Suprapubic skin (tissue), 4 donors: ENCODE data around the gene TMEM127. TPM values are rescaled to one million over a fixed set of nuclear protein-coding genes. Genes with fewer than 3 reads are reported as not detected.
A peak's percentile ranks its signal among the peaks of the same experiment; 100 is the strongest.

Source experiments
- DNase-seq, 2 donors: peaks; one replicate each; pipeline ENCODE4 v3.0.0-alpha.2; 2019; ENCODE audit warnings: low spot score in 2 of 2
- H3K27ac ChIP-seq: fragments of 200-600 bp; sonication (generic); one replicate; pipeline ENCODE4 v1.5.1; 2019
- H3K27me3 ChIP-seq: fragments of 200-600 bp; sonication (generic); one replicate; pipeline ENCODE4 v1.5.1; 2019
- H3K36me3 ChIP-seq: fragments of 200-600 bp; sonication (generic); one replicate; pipeline ENCODE4 v1.5.1; 2019
- H3K4me1 ChIP-seq: fragments of 200-600 bp; sonication (generic); one replicate; pipeline ENCODE4 v1.5.1; 2019
- H3K4me3 ChIP-seq: fragments of 200-600 bp; sonication (generic); one replicate; pipeline ENCODE4 v1.5.1; 2019; ENCODE audit warnings: mild to moderate bottlenecking
- H3K9me3 ChIP-seq: fragments of 200-600 bp; sonication (generic); one replicate; pipeline ENCODE4 v1.5.1; 2019
- EP300 ChIP-seq: sonication (generic); formaldehyde crosslinking; IDR thresholded peaks from one replicate; pipeline ENCODE4 v1.6.1; 2017; ENCODE audit warnings: antibody characterized with exemption
- POLR2A ChIP-seq, 2 donors: fragments of 450-650 bp; IDR thresholded peaks; one replicate each; pipeline ENCODE4 v1.6.1; 2017; ENCODE audit warnings: antibody characterized with exemption in 2 of 2, mild to moderate bottlenecking in 2 of 2, moderate library complexity in 2 of 2
- POLR2AphosphoS5 ChIP-seq, 3 donors: sonication (generic); formaldehyde crosslinking; IDR thresholded peaks; one replicate each; pipeline ENCODE4 v1.6.1; 2017; ENCODE audit warnings: antibody characterized with exemption in 3 of 3
- WGBS: methylation state at CpG from one replicate; pipeline ENCODE4 v1.1.5; 2018; 5-methylcytosine and 5-hydroxymethylcytosine counted together
- total RNA-seq, 4 donors: library from RNA; depleted of rRNA; stranded (reverse); fragments of >200 nt; gene quantifications; one replicate each; pipeline ENCODE4 v1.1.0, GENCODE V29; 2016
- TF ChIP-seq, protein P1 (sequence below), 2 donors: fragments of 200-600 bp in 1 of 2; fragments of 450-650 bp in 1 of 2; sonication (generic) in 1 of 2; IDR thresholded peaks; one replicate each; pipeline ENCODE4 v1.5.1; 2016 to 2019; ENCODE audit warnings: antibody characterized with exemption in 2 of 2, mild to moderate bottlenecking in 1 of 2, moderate library complexity in 1 of 2

Gene TMEM127, protein sequence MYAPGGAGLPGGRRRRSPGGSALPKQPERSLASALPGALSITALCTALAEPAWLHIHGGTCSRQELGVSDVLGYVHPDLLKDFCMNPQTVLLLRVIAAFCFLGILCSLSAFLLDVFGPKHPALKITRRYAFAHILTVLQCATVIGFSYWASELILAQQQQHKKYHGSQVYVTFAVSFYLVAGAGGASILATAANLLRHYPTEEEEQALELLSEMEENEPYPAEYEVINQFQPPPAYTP
- total RNA-seq = 10 to 100 TPM; 39.3 to 66.5 (median 53.9) TPM

DNA sequence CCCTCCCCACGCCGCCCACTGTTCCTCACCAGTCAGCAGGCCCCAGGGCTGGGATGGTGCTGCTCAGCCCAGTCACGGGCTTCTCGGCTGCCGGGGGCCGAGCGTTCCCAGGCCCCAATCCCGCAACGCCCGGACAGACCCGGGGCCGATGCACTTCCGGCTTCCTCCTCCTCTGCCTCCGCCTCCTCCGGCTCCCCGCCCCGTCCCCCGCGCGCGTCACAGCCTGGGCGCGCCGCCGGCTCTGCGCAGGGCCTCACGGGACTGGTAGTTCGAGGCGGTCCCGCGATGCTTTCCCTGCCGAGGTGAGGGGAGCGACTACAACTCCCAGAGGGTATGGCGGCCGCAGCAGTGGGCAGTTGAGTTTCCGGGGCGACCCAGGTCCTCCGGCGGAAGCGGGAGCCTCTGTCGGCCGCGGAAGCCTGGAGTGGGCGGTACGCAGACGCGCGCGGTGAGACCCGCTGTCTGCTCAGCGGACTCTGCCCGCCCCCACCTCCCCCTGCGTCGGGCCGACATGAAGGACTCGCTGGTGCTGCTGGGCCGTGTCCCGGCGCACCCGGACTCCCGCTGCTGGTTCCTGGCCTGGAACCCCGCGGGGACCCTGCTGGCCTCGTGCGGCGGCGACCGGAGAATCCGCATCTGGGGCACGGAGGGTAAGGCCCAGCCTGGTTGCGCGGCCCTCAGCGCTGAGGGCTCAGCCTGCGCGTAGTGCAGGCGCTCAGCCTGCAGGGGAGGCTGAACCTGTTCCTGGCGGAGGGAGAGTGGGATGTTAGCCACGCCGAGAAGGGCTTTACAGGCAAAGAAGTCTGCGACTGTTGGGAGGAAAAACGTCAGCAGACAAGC lies at the start of gene TMEM127, which contains the start of gene CIAO1:
Gene TMEM127, minus strand, starts transcription at position 158 of the 840 bp plus-strand sequence. CDS start 616 bp downstream, outside the sequence.
Gene CIAO1, plus strand, starts transcription at position 386 of the 840 bp plus-strand sequence. Its CDS starts 126 bp downstream, at position 512.
- H3K36me3 ChIP-seq = peaks cover 33% of the 10 kb centered on the region
- TF ChIP-seq, protein P1, sequence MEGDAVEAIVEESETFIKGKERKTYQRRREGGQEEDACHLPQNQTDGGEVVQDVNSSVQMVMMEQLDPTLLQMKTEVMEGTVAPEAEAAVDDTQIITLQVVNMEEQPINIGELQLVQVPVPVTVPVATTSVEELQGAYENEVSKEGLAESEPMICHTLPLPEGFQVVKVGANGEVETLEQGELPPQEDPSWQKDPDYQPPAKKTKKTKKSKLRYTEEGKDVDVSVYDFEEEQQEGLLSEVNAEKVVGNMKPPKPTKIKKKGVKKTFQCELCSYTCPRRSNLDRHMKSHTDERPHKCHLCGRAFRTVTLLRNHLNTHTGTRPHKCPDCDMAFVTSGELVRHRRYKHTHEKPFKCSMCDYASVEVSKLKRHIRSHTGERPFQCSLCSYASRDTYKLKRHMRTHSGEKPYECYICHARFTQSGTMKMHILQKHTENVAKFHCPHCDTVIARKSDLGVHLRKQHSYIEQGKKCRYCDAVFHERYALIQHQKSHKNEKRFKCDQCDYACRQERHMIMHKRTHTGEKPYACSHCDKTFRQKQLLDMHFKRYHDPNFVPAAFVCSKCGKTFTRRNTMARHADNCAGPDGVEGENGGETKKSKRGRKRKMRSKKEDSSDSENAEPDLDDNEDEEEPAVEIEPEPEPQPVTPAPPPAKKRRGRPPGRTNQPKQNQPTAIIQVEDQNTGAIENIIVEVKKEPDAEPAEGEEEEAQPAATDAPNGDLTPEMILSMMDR (IDR thresholded peaks at IDR 0.05) = peak; percentile 14 to 40
- TF ChIP-seq EP300 (no peak), POLR2AphosphoS5 (IDR thresholded peaks at IDR 0.05) (peak; percentile 5 to 81 (median 22)), POLR2A (IDR thresholded peaks at IDR 0.05) (peak; percentile 66 to 72)
- H3K27me3 ChIP-seq = no peaks in the 10 kb centered on the region
- WGBS = under 1% methylated on average over 23 of the region's 81 CpGs
- peak; percentile 99 for DNase-seq
- peak within 1 kb of the TSS; percentile 94 for H3K4me3 ChIP-seq
- no peaks in the 10 kb centered on the region for H3K9me3 ChIP-seq
- peak within 1 kb of the TSS; percentile 94 for H3K27ac ChIP-seq
- H3K4me1 ChIP-seq = peaks cover 51% of the 10 kb centered on the region

DNA sequence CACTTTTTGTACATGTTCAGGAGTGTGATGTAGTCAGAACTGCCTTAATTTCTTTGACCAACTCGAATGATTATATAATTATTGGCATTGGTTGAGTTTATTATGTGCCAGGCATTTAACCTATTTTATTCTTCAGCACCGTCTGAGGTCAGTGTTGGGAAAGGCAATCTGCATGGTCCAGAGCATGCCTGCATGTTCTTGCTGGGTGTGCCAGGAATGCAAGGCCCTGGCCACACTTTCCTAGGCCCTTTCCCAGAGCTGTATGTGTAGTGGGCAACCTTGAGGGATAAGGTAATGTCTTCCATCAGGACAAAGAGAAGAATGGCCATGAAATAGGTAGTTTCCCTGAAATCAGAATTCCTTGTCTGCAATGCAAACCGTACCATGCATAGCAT lies 49.2 kb upstream of the TMEM127 start:
- Histone ChIP-seq H3K4me1 (no peaks in the 10 kb centered on the region), H3K4me3 (no peak overlapping the region), H3K36me3 (no peaks in the 10 kb centered on the region), H3K27ac (no peak overlapping the region), H3K9me3 (no peaks in the 10 kb centered on the region), H3K27me3 (peaks cover 4% of the 10 kb centered on the region)
- no peak for DNase-seq
- 73% methylated on average over 3 of the region's 3 CpGs for WGBS
- TF ChIP-seq EP300 = no peak
- TF ChIP-seq POLR2A (IDR thresholded peaks at IDR 0.05) = no peak
- no peak for TF ChIP-seq POLR2AphosphoS5 (IDR thresholded peaks at IDR 0.05)
- TF ChIP-seq, protein P1 (IDR thresholded peaks at IDR 0.05) = no peak

DNA sequence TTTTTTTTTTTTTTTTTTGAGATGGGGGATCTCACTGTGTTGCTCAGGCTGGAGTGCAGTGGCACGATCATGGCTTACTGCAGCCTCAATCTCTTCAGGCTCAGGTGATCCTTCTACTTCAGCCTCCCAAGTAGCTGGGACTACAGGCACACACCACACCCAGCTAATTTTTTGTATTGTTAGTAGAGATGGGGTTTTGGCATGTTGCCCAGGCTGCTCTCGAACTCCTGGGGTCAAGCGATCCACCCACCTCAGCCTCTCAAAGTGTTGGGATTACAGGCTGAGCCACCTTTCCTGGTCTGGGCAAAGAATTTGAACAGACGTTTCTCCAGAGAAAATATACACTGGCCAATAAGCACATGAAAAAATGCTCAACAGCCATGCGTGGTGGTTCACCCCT lies 42.5 kb upstream of the TMEM127 start:
- Histone ChIP-seq H3K4me3 (no peak overlapping the region), H3K4me1 (peaks cover 24% of the 10 kb centered on the region), H3K27me3 (no peaks in the 10 kb centered on the region), H3K36me3 (peaks cover 6% of the 10 kb centered on the region), H3K27ac (no peak overlapping the region), H3K9me3 (no peaks in the 10 kb centered on the region)
- TF ChIP-seq EP300 = no peak
- no peak for DNase-seq
- 84% methylated on average over 5 of the region's 5 CpGs for WGBS

DNA sequence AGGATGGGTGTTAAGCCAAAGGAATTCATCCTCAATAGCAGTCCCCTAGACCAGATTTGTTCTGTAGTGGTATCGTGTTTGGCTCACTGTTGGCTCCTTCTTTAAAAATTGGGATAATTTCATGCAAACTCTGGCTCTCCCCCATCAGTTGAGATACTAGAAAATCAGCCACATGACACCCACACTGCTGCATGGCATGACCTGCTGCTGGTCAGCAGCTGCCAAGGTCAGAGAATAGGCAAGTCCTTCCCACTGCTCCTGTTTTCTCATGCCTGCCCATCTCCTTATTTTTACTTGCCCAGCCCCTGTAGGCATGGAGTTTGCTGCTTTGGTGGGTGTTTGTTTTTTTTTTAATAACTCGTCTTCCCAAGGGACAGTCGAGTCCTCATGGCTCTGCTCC lies 40.6 kb upstream of the TMEM127 start:
- DNase-seq = no peak
- peak overlapping the region; percentile 80 for H3K4me3 ChIP-seq
- no peak overlapping the region for H3K27ac ChIP-seq
- peaks cover 25% of the 10 kb centered on the region for H3K36me3 ChIP-seq
- TF ChIP-seq POLR2AphosphoS5 (IDR thresholded peaks at IDR 0.05) (no peak), POLR2A (IDR thresholded peaks at IDR 0.05) (no peak), EP300 (no peak)
- TF ChIP-seq, protein P1 (IDR thresholded peaks at IDR 0.05) = no peak
- no peaks in the 10 kb centered on the region for H3K9me3 ChIP-seq
- H3K4me1 ChIP-seq = peaks cover 30% of the 10 kb centered on the region
- no peaks in the 10 kb centered on the region for H3K27me3 ChIP-seq
- 81% methylated on average over 3 of the region's 3 CpGs for WGBS

DNA sequence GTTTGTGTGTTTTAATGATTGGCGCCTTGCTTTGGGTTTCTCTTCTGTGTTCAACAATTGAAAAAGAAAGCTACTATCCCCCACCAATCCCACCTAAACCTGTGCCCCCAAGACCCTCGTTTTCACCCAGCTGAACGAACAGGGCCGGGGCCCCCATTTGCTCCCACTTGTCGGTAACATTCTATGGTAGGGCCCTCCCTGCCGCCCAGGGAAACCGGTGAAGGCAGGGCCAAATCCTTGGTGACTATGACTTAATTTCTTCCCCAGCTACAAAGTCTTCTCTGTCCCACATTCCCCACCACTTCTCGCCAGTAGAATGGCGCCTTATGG lies 40.1 kb upstream of the TMEM127 start:
- Histone ChIP-seq H3K27me3 (no peaks in the 10 kb centered on the region), H3K36me3 (peaks cover 29% of the 10 kb centered on the region), H3K4me1 (peaks cover 30% of the 10 kb centered on the region), H3K4me3 (peak overlapping the region; percentile 80), H3K27ac (peak overlapping the region; percentile 88), H3K9me3 (no peaks in the 10 kb centered on the region)
- no peak for DNase-seq
- TF ChIP-seq, protein P1 (IDR thresholded peaks at IDR 0.05) = no peak
- TF ChIP-seq POLR2A (IDR thresholded peaks at IDR 0.05) = no peak
- no peak for TF ChIP-seq POLR2AphosphoS5 (IDR thresholded peaks at IDR 0.05)
- no peak for TF ChIP-seq EP300
- 26% methylated on average over 9 of the region's 9 CpGs for WGBS
